ENCODE measurements around the gene XCL1. TPM values are rescaled to one million over a fixed set of nuclear protein-coding genes. Genes with fewer than 3 reads are reported as not detected.

The XCL1 gene
- total and polyA plus RNA-seq, 2 of the 13 experiments (the other 11 are each of a cell fraction or from before 2014, with no cell fraction given) = 2.5 to 7.6 TPM

DNA sequence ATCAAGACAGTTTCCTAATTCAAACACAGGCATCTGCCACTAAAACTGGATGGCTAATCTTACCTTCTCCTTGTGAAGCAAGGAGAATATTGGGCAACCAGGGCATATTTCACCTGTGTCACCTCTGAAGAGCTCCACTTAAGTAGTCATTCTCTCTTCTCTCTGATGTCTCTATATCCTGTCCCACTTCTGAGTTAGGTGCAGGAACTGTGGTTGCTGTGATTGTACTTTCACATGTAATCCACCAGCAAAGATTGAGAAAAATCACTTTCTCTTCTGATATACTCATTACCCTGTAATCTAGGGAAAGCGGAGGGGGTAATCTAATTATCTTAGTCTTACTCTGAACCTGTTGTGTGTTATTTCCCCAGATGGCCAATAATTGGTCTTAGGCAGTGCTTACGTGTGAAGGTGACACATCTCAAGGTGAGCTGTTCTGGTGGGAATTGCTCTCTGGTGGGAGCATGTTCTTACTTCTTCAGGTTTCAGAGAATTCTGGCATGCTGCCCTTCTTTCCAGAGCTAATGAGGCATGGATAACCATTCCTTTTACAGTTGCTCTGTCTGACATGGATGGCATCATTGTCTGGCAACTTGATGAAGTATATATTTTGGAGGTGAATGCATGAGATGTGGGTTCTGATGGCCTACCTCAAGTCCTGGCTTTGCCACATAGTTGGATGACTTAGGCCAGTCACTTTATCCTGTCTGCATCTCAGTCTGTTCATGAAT is 44.6 kb upstream of the XCL1 start:
- POLR2A ChIA-PET = no interaction called here
- no peaks in the 10 kb centered on the region for H4K20me1 ChIP-seq (ENCODE audit: insufficient read depth, low read length)
- H3K36me3 ChIP-seq (replicated peaks in 1 of 2; ENCODE audit: control insufficient read depth in 1 of 2, insufficient read depth in 2 of 2, low read length in 2 of 2) = no peaks in the 10 kb centered on the region
- no peaks in the 10 kb centered on the region for H3K9me3 ChIP-seq (ENCODE audit: low read length)
- BruUV-seq (replicated peaks) = no TSS peak
- in situ Hi-C loops (cut with HindIII; ENCODE audit: extremely low pct_ligation_motif_present, low pct_unique_long_range_greater_than_20kb) (no loop called here), intact Hi-C loops (cut with micrococcal nuclease; ENCODE audit: unreplicated experiment) (no loop called here)
- CTCF ChIA-PET (ENCODE audit: low intra/inter-chr PET ratio, low total read pairs) = no interaction called here
- H3K4me3 ChIP-seq (replicated peaks in 1 of 3; ENCODE audit: insufficient read depth in 1 of 3, low read depth in 2 of 3, low read length in 3 of 3) = no peak overlapping the region
- DNase-seq (ENCODE audit: low spot score) = no peak
- no peaks in the 10 kb centered on the region for H3K79me2 ChIP-seq (ENCODE audit: insufficient read depth, low read length)
- H3K27ac ChIP-seq (ENCODE audit: extremely low read length, insufficient read depth, low read length) = no peak overlapping the region
- H3K4me2 ChIP-seq (ENCODE audit: low read depth, low read length) = no peak overlapping the region
- WGBS (ENCODE audit: low lambda C conversion rate) = 100% methylated on average over 2 of the region's 2 CpGs
- H3K4me1 ChIP-seq (ENCODE audit: insufficient read depth, low read length) = no peaks in the 10 kb centered on the region
- H3K9ac ChIP-seq (ENCODE audit: insufficient read depth, low read depth, low read length) = no peak overlapping the region
- ATAC-seq = no peak
- no peak for TF ChIP-seq SMAD1 (CRISPR knock-in tag; IDR thresholded peaks at IDR 0.05; ENCODE audit: borderline replicate concordance, low read depth)
- TF ChIP-seq KLF11 (CRISPR knock-in tag; IDR thresholded peaks at IDR 0.05) = no peak
- TF ChIP-seq ZNF883 (CRISPR knock-in tag; IDR thresholded peaks at IDR 0.05; ENCODE audit: not compliant biosample characterization) = no peak
- TF ChIP-seq THAP11 (CRISPR knock-in tag; IDR thresholded peaks at IDR 0.05) = no peak
- no peak for TF ChIP-seq KMT2A (CRISPR knock-in tag; IDR thresholded peaks at IDR 0.05)
- no peak for TF ChIP-seq PRMT3 (CRISPR knock-in tag; IDR thresholded peaks at IDR 0.05; ENCODE audit: borderline replicate concordance, low read depth)
- no peak for TF ChIP-seq KDM6A (CRISPR knock-in tag; IDR thresholded peaks at IDR 0.05; ENCODE audit: low read depth)
- TF ChIP-seq KDM3A (CRISPR knock-in tag; IDR thresholded peaks at IDR 0.05; ENCODE audit: low read depth) = no peak
- no peaks in the 10 kb centered on the region for H3K27me3 ChIP-seq (ENCODE audit: control insufficient read depth in 1 of 2, insufficient read depth in 2 of 2, low read length in 2 of 2)
- H2AFZ ChIP-seq (ENCODE audit: low read length) = no peak overlapping the region
- FAIRE-seq = no peak

DNA sequence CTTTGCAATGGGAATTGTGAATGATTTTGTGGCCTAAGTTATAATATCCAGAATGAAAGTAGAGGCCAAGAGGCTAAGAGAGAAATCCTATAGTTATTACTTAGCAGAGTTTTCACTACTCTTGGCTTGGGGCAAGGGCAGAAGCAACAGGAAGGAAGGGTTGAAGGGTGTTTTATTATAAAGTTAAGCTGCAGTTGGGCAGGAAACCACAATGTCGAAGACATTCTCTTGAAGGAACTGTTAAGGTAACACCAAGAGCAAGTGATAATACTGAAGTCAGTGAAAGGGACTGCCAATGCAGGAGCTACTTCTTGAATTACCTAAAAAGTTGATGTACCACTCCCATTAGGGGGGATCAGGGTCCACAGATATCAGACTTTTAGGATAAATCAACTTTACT is 40.9 kb upstream of the XCL1 start:
- in situ Hi-C loops (cut with HindIII; ENCODE audit: extremely low pct_ligation_motif_present, low pct_unique_long_range_greater_than_20kb) = no loop called here
- CTCF ChIA-PET (ENCODE audit: low intra/inter-chr PET ratio, low total read pairs) = no interaction called here
- no peak overlapping the region for H3K4me2 ChIP-seq (ENCODE audit: low read depth, low read length)
- no peaks in the 10 kb centered on the region for H3K79me2 ChIP-seq (ENCODE audit: insufficient read depth, low read length)
- intact Hi-C loops (cut with micrococcal nuclease; ENCODE audit: unreplicated experiment) = no loop called here
- H3K4me3 ChIP-seq (replicated peaks in 1 of 3; ENCODE audit: insufficient read depth in 1 of 3, low read depth in 2 of 3, low read length in 3 of 3) = no peak overlapping the region
- no peak overlapping the region for H2AFZ ChIP-seq (ENCODE audit: low read length)
- H3K27me3 ChIP-seq (ENCODE audit: control insufficient read depth in 1 of 2, insufficient read depth in 2 of 2, low read length in 2 of 2) = no peaks in the 10 kb centered on the region
- no peak overlapping the region for H3K27ac ChIP-seq (ENCODE audit: extremely low read length, insufficient read depth, low read length)
- POLR2A ChIA-PET = no interaction called here
- 91% methylated on average over 1 of the region's 1 CpG for WGBS (ENCODE audit: low lambda C conversion rate)
- DNase-seq (ENCODE audit: low spot score) = no peak
- no peak for FAIRE-seq
- ATAC-seq = no peak
- BruUV-seq (replicated peaks) = no TSS peak
- H3K9me3 ChIP-seq (ENCODE audit: low read length) = no peaks in the 10 kb centered on the region
- H3K9ac ChIP-seq (ENCODE audit: insufficient read depth, low read depth, low read length) = no peak overlapping the region
- no peaks in the 10 kb centered on the region for H4K20me1 ChIP-seq (ENCODE audit: insufficient read depth, low read length)
- H3K36me3 ChIP-seq (replicated peaks in 1 of 2; ENCODE audit: control insufficient read depth in 1 of 2, insufficient read depth in 2 of 2, low read length in 2 of 2) = no peaks in the 10 kb centered on the region
- H3K4me1 ChIP-seq (ENCODE audit: insufficient read depth, low read length) = no peaks in the 10 kb centered on the region
- no peak for TF ChIP-seq ZNF3 (CRISPR knock-in tag; IDR thresholded peaks at IDR 0.05)
- TF ChIP-seq ZNF629 (CRISPR knock-in tag; conservative IDR thresholded peaks at IDR 0.05) = no peak
- TF ChIP-seq, protein P1, sequence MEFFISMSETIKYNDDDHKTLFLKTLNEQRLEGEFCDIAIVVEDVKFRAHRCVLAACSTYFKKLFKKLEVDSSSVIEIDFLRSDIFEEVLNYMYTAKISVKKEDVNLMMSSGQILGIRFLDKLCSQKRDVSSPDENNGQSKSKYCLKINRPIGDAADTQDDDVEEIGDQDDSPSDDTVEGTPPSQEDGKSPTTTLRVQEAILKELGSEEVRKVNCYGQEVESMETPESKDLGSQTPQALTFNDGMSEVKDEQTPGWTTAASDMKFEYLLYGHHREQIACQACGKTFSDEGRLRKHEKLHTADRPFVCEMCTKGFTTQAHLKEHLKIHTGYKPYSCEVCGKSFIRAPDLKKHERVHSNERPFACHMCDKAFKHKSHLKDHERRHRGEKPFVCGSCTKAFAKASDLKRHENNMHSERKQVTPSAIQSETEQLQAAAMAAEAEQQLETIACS (CRISPR knock-in tag; IDR thresholded peaks at IDR 0.05) = no peak
- TF ChIP-seq, protein P2, sequence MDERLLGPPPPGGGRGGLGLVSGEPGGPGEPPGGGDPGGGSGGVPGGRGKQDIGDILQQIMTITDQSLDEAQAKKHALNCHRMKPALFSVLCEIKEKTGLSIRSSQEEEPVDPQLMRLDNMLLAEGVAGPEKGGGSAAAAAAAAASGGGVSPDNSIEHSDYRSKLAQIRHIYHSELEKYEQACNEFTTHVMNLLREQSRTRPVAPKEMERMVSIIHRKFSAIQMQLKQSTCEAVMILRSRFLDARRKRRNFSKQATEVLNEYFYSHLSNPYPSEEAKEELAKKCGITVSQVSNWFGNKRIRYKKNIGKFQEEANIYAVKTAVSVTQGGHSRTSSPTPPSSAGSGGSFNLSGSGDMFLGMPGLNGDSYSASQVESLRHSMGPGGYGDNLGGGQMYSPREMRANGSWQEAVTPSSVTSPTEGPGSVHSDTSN (CRISPR knock-in tag; IDR thresholded peaks at IDR 0.05) = no peak
- TF ChIP-seq TBX2 (CRISPR knock-in tag; IDR thresholded peaks at IDR 0.05; ENCODE audit: borderline replicate concordance) = no peak
- TF ChIP-seq ETV6 (CRISPR knock-in tag; conservative IDR thresholded peaks at IDR 0.05) = no peak
- no peak for TF ChIP-seq ZNF207 (IDR thresholded peaks at IDR 0.05; ENCODE audit: borderline replicate concordance)
- TF ChIP-seq ZKSCAN1 (IDR thresholded peaks at IDR 0.05; ENCODE audit: low read length) = no peak
- TF ChIP-seq EEA1 (CRISPR knock-in tag; IDR thresholded peaks at IDR 0.05; ENCODE audit: borderline replicate concordance) = no peak
- no peak for TF ChIP-seq CCDC6 (CRISPR knock-in tag; IDR thresholded peaks at IDR 0.05)
- no peak for TF ChIP-seq ZIK1 (CRISPR knock-in tag; IDR thresholded peaks at IDR 0.05; ENCODE audit: borderline replicate concordance, low read depth)
- no peak for TF ChIP-seq ZNF329 (CRISPR knock-in tag; IDR thresholded peaks at IDR 0.05; ENCODE audit: low read depth)
